GM12878 (cell line): ENCODE data around the gene FBXO7. TPM values are rescaled to one million over a fixed set of nuclear protein-coding genes. Genes with fewer than 3 reads are reported as not detected.

ENCODE experiments used
- ATAC-seq: fragments of 200-7000 bp; cut with Tn5 transposase; 3 replicates; pipeline ENCODE4 v1.9.1; 2020; ENCODE audit warnings: mild to moderate bottlenecking, moderate library complexity
- BruUV-seq: library from RNA; stranded (reverse); fragments of 400-500 nt; replicated peaks from 2 replicates; lab custom pipeline; 2021; lab: Mats Ljungman, UMichigan
- CTCF ChIA-PET: fragments of 300-600 bp; sonication (Branson Sonifier 250); formaldehyde crosslinking; extraction: SDS; loops from one replicate; lab custom pipeline; 2021; ENCODE audit warnings: inconsistent platforms; lab: Yijun Ruan, JAX
- POLR2A ChIA-PET: fragments of 350-600 bp; formaldehyde crosslinking; extraction: SDS; loops from one replicate; lab custom pipeline; 2021; ENCODE audit warnings: inconsistent platforms; lab: Charles Lee
- RAD21 ChIA-PET: fragments of 300-600 bp; sonication (Branson Sonifier 250); formaldehyde crosslinking; loops from one replicate; lab custom pipeline; 2023; ENCODE audit warnings: antibody characterized with exemption; ENCODE audit not compliant: unreplicated experiment; lab: Charles Lee
- SMC1A ChIA-PET: fragments of 300-600 bp; sonication (Branson Sonifier 250); formaldehyde crosslinking; loops from one replicate; lab custom pipeline; 2023; ENCODE audit not compliant: unreplicated experiment, uncharacterized antibody; lab: Charles Lee
- DNase-seq: peaks from one replicate; pipeline ENCODE4 v3.0.0-alpha.2; 2011; ENCODE audit warnings: low read depth, low spot score
- FAIRE-seq: peaks from 3 replicates; lab custom pipeline; 2011; peaks lifted over from hg19 to GRCh38; lab: Jason Lieb, UNC
- H2AFZ ChIP-seq: 2 replicates; pipeline ENCODE4 v1.6.0; 2011; ENCODE audit warnings: low read depth, low read length, control low read depth; ENCODE audit not compliant: control insufficient read depth
- H3K27ac ChIP-seq: 2 replicates; pipeline ENCODE4 v1.5.1; 2011; ENCODE audit warnings: control low read depth; ENCODE audit not compliant: control insufficient read depth, insufficient read depth
- H3K27me3 ChIP-seq, 2 experiments: replicated peaks in 1 of 2; 2 replicates each; pipeline versions ENCODE4 v1.6.0 to v1.6.1; 2011; ENCODE audit warnings: low read length in 1 of 2; ENCODE audit not compliant: control insufficient read depth in 2 of 2, insufficient read depth in 2 of 2
- H3K36me3 ChIP-seq, 2 experiments: 2 replicates each; pipeline ENCODE4 v1.5.1; 2011; ENCODE audit warnings: low read length in 1 of 2; ENCODE audit not compliant: control insufficient read depth in 2 of 2, insufficient read depth in 2 of 2
- H3K4me1 ChIP-seq: 2 replicates; pipeline ENCODE4 v1.6.1; 2011; ENCODE audit warnings: mild to moderate bottlenecking, low read length, moderate library complexity, mixed read lengths; ENCODE audit not compliant: control insufficient read depth, insufficient read depth
- H3K4me2 ChIP-seq: 2 replicates; pipeline ENCODE4 v1.6.0; 2011; ENCODE audit warnings: control low read depth; ENCODE audit not compliant: control insufficient read depth, insufficient read depth
- H3K4me3 ChIP-seq: fragments of 200-600 bp; sonication (generic); 2 replicates; pipeline ENCODE4 v1.5.1; 2016
- H3K79me2 ChIP-seq: 2 replicates; pipeline ENCODE4 v1.6.0; 2011; ENCODE audit warnings: low read length; ENCODE audit not compliant: control insufficient read depth, insufficient read depth
- H3K9ac ChIP-seq: 2 replicates; pipeline ENCODE4 v1.8.0; 2011; ENCODE audit warnings: low read length, control low read depth, mixed read lengths; ENCODE audit not compliant: control insufficient read depth, insufficient read depth
- H3K9me3 ChIP-seq: replicated peaks from 3 replicates; pipeline ENCODE4 v1.5.1; 2011; ENCODE audit warnings: mild to moderate bottlenecking, low read length; ENCODE audit not compliant: control insufficient read depth, insufficient read depth
- H4K20me1 ChIP-seq: 2 replicates; pipeline ENCODE4 v1.6.0; 2011; ENCODE audit not compliant: control insufficient read depth, insufficient read depth
- BCL3 ChIP-seq: IDR thresholded peaks from 2 replicates; pipeline ENCODE4 v1.6.1; 2011; ENCODE audit warnings: borderline replicate concordance, low read depth, mild to moderate bottlenecking, moderate library complexity, low read length; ENCODE audit not compliant: insufficient read depth, poor library complexity, severe bottlenecking
- BCLAF1 ChIP-seq: fragments of 450-650 bp; IDR thresholded peaks from 2 replicates; pipeline ENCODE4 v1.6.1; 2017; ENCODE audit warnings: antibody characterized with exemption, mild to moderate bottlenecking, moderate library complexity
- DPF2 ChIP-seq: fragments of 450-650 bp; IDR thresholded peaks from 2 replicates; pipeline ENCODE4 v1.6.1; 2017; ENCODE audit warnings: mild to moderate bottlenecking
- MEF2A ChIP-seq: IDR thresholded peaks from 2 replicates; pipeline ENCODE4 v1.6.1; 2011; ENCODE audit warnings: low read depth, mild to moderate bottlenecking, low read length, moderate library complexity; ENCODE audit not compliant: insufficient read depth
- RBBP5 ChIP-seq: fragments of 200-600 bp; sonication (generic); conservative IDR thresholded peaks from 2 replicates; pipeline ENCODE4 v1.6.1; 2016
- ZNF274 ChIP-seq: IDR thresholded peaks from one replicate; pipeline ENCODE4 v1.8.0; 2011; ENCODE audit not compliant: insufficient read length, insufficient read depth
- WGBS: methylation state at CpG from one replicate; pipeline ENCODE4 v1.1.6; 2016; ENCODE audit warnings: low lambda C conversion rate; ENCODE audit not compliant: insufficient replicate concordance, insufficient coverage; ENCODE audit errors: missing lambda C conversion rate; 5-methylcytosine and 5-hydroxymethylcytosine counted together
- in situ Hi-C: fragments of 300-500 bp; cut with MboI; formaldehyde crosslinking; loops from 9 replicates; pipeline ENCODE4 v1.14.3; 2018; ENCODE audit warnings: mixed read lengths
- intact Hi-C: fragments of 100-400 bp; cut with micrococcal nuclease; formaldehyde crosslinking; loops from one replicate; pipeline ENCODE4 v1.14.2; 2022; ENCODE audit not compliant: unreplicated experiment
- polyA plus RNA-seq, 11 experiments: library from polyadenylated mRNA; depleted of rRNA in 4 of 11; unstranded in 6 of 11; stranded (reverse) in 5 of 11; fragments of >200 nt; fragmentation: Nextera tagmentation in 4 of 11; fragmentation: Illumina TruSeq in 1 of 11; extraction: Ambion mirVana in 4 of 11; extraction: Trizol in 1 of 11; gene quantifications; 1 replicate in 1 of 11; 2 replicates in 10 of 11; pipeline versions ENCODE4 v1.2.1 to v1.2.3, GENCODE V29; 2011 to 2016; ENCODE audit warnings: inconsistent platforms in 2 of 11, missing spikeins in 2 of 11, low read depth in 1 of 11
- total RNA-seq, 4 experiments: library from RNA; depleted of rRNA in 3 of 4; stranded (reverse); fragments of >200 nt in 3 of 4; fragmentation: Illumina TruSeq in 1 of 4; extraction: Trizol in 1 of 4; gene quantifications; 2 replicates each; pipeline versions ENCODE4 v1.2.1 to v1.2.3, GENCODE V29; 2013 to 2021

The FBXO7 gene
- total and polyA plus RNA-seq, 10 of the 15 experiments (the other 5 are each of a cell fraction or from before 2014, with no cell fraction given): 37.3 to 192 (median 110) TPM

DNA sequence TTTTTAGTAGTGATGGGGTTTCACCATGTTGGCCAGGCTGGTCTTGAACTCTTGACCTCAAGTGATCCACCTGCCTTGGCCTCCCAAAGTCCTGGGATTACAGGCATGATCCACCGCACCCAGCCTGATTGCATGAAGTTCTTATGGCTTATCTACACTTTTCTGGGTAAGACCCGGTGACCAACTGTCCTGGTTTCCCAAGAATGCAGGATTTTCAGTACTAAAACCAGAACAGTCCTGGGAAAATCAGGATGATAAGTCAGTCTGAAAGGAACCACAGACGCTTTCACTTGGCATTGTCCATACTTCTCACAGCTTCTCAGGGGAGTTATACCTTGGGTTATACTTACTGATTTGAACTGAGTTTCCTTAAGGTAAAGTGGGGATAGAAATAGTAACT is 8.9 kb upstream of the FBXO7 start:
- ChIA-PET POLR2A (no interaction called here), SMC1A (interaction anchor here (0.7 kb wide), 1 partner anchor 63 kb away, joined by 3 read pairs; no protein-coding TSS in a partner anchor), RAD21 (no interaction called here), CTCF (no interaction called here)
- Histone ChIP-seq H3K27me3 (no peaks in the 10 kb centered on the region; a peak in 1 of 4 replicates), H3K36me3 (no peaks in the 10 kb centered on the region), H3K4me1 (no peaks in the 10 kb centered on the region), H3K4me3 (no peak overlapping the region), H2AFZ (no peak overlapping the region), H3K4me2 (no peak overlapping the region), H3K9me3 (no peaks in the 10 kb centered on the region), H4K20me1 (no peaks in the 10 kb centered on the region), H3K9ac (no peak overlapping the region), H3K27ac (no peak overlapping the region), H3K79me2 (no peaks in the 10 kb centered on the region)
- FAIRE-seq (no peak), ATAC-seq (no peak), DNase-seq (no peak)
- in situ Hi-C loops: no loop called here
- WGBS: 37% methylated on average over 3 of the region's 3 CpGs
- intact Hi-C loops: no loop called here
- TF ChIP-seq RBBP5: no peak
- no peak for TF ChIP-seq ZNF274
- no peak for TF ChIP-seq BCLAF1
- no peak for TF ChIP-seq BCL3
- TF ChIP-seq MEF2A: no peak
- TF ChIP-seq DPF2: no peak
- no TSS peak for BruUV-seq
